ENCODE results near the gene SERTAD3.
"Not testable (repeated sequence)": the region's sequence is repeated elsewhere in the genome, so short reads cannot be mapped to it uniquely, and the experiment has no call there.

Gene SERTAD3

DNA sequence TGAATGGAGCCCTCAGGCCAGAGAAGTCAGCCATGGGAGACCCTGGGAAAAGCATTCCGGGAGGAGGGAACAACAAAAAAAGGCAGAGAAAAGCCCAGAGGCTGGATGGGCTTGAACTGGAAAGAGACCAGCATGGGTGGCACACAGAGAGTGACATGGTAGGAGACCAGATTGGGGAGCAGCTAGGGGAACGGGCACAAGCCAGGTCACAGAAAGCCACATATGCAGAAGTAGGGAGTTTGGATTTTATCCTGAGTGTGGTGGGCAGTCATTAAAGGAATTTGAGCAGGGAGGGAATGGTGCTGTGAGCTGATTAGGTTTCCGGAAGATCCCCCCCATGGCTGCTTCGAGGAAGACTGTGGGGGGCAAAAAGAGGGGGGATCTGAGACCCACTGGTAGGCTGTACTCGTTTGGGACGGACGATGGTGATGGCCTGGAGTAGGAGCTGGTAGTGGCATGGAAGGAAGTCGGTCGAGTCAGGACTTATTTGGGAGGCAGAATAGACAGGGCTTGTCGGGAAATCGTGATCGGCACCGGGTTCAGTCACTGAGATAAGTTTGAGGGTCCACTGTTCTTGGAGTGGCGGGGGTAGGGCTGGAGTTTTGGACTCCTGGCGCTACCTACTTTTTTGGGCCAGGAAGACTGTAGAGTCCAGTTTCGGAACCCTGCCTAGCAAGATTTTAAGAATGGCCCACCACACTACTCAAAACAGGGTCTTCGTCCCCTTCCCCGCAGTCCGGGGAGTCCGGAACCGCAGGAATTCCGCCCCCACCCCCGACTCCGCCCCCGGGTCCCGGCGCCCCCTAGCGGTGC lies 19.3 kb downstream of the SERTAD3 start:
- no peak for DNase-seq

- no peak for DNase-seq
Observed at GRCh38 chr19:40423938-40424337, 20.2 kb downstream of the SERTAD3 start.

DNA sequence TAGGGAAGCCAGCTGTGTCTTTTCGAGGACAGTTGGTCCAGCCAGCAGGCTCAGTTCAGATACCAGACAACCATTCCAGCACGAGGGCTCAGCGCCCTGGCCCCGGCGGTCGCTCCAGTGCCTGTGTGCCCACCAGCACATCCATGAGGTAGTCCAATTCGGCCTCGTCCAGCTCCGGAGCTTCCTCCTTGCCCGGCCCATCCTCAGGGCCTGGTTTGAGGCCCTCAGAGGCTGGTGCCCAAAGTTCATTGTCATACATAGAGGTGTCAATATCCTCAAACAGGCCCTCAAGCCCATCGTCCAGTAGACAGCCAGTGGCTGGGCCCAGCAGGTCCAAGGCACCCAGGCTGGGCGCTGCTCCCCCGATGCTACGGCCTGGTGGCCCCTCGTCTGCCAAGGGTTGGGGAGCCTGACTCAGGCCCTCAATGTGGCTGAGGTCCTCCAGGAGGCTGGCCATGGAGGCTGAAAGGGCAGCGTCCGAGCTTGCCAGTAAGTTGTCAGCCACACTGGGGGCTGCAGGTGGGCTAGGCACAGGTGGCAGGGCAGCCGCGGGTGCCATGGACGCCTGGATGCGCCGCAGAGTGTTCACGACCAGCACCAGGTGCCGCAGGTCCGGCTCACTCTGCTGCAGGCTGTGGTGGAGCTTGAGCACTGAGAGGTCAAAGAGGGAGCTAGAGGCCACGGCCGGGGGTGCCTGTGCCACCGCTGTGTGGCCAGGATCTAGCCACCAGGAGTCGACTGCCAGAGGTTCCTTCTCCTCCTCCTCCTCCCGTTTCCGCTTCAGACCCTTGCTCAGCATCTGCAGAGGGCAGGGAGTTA lies 21.2 kb downstream of the SERTAD3 start:
- DNase-seq, result no peak

DNA sequence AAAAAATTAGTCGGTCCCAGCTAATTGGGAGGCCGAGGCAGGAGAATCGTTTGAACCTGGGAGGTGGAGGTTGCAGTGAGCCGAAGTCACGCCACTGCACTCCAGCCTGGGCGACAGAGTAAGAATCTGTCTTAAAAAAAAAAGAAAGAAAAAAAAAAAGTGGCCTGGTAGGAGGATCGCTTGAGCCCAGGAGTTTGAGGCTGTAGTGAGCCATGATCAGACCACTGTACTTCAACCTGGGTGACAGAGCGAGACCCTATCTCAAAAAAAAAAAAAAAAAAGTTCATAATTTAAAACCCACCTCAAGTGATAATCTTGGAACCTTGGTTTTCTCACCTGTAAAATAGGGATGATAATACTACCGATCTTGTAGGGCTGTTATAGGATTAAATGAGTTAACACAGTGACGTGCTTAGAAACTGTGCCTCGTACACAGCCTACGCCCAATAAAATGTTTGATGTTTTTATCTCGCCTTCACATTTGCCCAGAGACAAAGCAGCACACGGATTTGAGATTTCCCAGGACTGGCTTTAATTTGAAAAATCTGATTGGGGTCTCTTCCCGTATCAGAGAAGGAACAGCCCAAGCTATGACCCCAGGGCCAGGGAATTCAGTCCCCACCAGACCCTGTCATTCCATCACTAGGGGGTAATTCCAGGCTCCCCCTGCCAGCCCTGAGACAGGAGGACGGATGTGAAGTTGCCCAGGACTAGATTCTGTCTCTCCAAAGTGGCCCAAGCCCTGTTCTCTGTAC lies 22.0 kb downstream of the SERTAD3 start:
- DNase-seq, result no peak

- peak; percentile 73 for DNase-seq
Observed at GRCh38 chr19:40420766-40421765, 23.1 kb downstream of the SERTAD3 start.

GRCh38 chr19:40420451-40420765 lies 23.7 kb downstream of the SERTAD3 start:
- DNase-seq, result no peak

- no peak for DNase-seq
Observed at GRCh38 chr19:40419780-40420179, 24.4 kb downstream of the SERTAD3 start.

GRCh38 chr19:40419066-40419612 lies 25.0 kb downstream of the SERTAD3 start:
- DNase-seq, result no peak

DNA sequence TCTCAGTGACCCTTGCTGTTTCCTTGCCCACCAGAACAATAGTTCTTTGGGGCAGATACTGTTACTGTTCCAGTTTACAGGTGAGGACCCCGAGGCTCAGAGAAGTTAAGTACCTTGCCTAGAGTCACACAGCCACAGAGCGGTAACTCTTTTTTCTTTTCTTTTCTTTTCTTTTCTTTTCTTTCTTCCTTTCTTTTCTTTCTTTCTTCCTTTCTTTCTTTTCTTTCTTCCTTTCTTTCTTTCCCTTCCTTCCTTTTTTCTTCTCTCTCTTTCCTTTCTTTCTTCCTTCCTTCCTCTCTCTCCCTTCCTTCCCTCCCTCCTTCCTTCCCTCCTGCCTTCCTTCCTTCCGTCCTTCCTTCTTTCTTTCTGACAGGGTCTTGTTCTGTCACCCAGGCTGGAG lies 26.1 kb downstream of the SERTAD3 start:
- no peak for DNase-seq

DNA sequence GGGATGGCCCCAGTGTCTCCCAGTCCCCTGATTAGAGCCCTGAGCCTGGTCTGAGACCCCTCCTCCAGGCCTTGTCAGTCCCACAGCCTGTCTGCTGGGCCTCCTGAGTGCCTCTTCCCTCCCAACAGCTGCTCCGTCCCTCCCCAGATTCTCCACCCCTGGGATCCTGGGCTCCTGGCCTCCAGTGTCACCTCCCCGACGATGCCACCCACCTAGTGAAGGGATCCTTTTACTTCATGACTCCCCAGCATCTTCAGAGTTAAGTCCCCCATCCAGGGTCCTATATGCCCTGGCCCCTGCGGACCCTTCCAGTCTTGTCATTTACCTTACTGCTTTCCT lies 26.5 kb downstream of the SERTAD3 start:
- DNase-seq, result no peak

DNA sequence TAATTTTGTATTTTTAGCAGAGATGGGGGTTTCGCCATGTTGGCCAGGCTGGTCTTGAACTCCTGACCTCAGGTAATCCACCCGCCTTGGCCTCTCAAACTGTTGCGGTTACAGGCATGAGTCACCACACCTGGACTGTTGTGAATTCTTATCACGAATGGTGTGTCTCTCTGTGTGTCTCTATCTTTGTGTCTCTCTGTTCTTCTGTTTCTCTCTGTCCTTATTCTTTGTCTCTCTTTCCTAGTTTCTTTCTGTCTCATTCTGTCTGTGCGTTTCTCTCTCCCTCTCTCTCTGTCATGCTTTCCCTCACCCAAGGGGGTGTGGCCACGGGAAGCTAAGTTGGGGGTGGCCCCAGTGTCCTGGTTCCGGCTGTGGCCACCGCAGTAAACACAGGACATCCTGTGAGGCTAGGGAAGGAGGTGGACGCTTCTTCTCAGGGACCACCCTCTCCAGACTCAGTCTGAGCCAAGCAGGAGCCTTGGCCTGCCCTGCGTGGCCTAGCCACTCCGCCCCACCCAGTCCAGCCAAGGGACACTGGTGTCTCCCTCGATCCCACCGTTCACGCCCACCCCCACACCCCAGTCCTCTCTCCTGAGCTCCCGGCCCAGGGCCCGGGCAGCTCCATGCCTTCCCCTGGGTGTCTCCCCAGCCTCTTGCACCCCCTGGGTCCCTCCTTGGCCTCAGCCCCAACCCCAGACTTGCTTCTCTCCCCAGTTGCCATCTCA lies 27.1 kb downstream of the SERTAD3 start:
- no peak for DNase-seq

DNA sequence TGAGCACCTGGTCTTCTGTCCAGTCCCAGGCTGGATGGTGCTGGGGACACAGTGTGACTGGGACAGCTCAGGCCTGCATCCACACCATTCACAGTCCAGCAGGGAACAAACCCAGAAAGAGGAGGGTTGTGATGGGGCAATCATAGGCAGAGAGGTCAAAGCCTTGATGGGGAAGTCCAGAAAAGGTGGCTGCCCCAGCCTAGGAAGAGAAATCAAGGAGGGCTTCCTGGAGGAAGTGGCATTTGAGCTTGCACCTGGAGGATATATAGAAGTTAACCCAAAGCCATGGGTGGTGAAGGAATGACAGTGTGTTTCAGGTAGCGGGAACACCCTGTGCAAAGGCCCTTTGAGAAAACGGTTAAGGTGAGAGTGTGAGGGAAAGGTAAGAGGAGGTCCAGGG lies 28.4 kb downstream of the SERTAD3 start:
- no peak for DNase-seq

DNA sequence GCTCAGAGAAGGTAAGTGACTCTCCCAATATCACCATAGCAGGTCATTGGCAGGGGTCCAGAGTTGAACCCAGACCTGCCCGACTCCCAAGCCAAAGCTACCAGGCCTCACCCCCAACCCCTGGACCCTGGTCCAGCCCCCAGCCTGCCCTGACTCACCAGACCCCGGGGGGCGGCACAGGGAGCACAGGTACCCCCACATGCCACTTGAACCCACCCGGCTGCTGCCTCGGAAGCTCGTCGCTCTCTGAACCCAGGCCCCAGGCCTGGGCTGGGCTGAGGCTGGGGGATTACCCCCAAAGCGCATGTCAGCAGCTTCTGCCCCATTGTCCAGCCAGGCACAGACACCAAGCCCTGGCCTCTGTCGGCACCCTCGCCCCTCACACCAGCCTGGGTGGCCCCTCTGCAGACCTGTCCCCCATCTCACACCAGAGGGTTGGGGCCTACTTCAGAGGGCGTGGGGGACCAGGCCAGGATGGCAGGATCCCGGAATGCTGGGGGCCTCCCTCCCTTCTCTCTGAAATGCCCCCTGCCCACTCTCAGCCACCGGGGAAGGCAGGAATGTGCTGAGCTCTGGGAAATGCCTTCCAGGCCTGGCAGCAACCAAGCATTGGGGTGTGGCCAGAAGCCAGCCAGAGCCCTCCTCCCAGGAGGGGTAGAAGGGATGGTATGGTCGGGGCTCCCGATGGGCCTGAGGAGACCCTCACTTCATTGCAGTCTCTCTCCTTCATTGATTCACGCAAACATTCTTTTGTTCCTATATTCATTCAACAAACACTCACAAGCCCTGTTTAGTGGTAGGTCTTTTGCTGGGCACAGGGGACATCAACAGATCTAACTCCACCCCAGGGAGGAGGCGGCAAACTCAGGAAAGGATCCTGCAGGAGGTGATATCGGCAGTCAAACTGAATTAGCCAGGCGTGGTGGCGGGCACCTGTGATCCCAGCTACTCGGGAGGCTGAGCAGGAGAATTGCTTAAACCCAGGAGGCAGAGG lies 29.3 kb downstream of the SERTAD3 start:
- no peak for DNase-seq

DNA sequence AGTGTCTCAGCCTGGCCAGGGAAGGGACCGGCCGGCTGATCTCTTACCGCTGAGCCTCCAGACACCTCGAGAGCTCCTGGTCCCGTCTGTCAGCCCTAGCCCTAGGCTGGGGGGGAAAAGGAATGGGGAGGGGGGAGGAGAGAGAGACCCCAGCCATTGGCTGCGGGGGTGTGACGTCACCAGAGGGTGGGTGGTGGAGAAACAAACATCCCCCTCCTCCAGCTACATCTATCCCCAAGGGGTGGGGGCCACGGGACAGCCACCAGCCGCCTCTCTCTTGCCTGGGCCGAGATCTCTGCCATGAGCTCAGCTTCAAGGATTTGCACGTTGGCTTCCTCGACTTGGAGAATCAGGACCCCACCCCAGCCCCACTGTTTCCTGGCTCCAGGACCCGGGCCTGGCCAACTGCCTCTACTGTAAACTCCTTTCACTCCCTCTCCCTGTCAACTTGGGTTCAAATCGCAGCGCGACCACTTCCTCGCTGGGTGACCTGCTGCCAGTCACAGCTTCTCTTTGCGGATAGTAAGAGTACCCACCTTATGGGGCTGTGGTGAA lies 30.8 kb downstream of the SERTAD3 start, which contains the start of gene PRX:
PRX (minus strand) TSS at position 88 of the 555 bp plus-strand sequence. CDS start 5,446 bp downstream, outside the sequence.
- no peak for DNase-seq

- no peak for DNase-seq
Observed at GRCh38 chr19:40412866-40413265, 31.3 kb downstream of the SERTAD3 start.

- no peak for DNase-seq
Observed at GRCh38 chr19:40411958-40412499, 32.1 kb downstream of the SERTAD3 start.

DNA sequence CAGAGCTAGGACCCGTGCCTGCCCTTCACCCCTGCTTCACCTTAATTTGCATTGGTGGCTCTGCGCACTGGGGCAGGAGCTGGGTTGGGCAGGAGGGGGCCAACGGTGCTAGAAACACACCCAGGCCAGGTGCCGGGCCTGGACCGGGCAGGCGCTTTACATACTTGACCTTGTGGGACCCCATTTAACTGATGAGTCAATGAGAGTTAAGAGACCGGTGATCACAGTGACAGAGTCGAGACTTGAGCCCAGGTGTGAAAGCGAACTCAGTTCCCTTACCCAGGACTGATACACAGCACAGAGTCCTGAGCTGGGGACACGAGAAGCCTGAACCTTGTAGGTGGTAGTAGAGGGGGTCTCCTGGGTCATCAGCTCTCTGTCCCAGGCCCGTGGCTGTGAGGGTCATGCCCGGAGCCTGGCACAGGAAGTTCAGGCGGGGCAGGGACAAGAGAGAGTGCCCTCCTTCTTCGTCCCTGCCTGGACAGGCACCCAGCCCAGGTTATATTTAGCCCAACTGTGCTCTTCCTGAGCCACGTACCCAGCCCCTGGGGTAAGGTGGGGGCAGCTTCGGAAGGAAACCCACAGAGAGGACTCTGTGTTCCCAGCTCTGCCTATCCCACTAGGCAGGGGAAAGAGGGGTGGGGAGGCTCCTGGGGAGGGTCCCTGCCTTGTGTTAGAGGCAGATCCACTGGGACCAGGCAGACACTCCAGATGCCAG lies 32.9 kb downstream of the SERTAD3 start:
- DNase-seq, result no peak

- DNase-seq, result no peak
Observed at GRCh38 chr19:40410030-40410389, 34.1 kb downstream of the SERTAD3 start.

- DNase-seq, result not testable (repeated sequence)
Observed at GRCh38 chr19:40408598-40408925, 35.6 kb downstream of the SERTAD3 start.
